GM19193 (cell line): Measurements from ENCODE around the gene PC.
A peak's percentile ranks its signal among the peaks of the same experiment; 100 is the strongest.

Source experiments
- POLR2A ChIP-seq: IDR thresholded peaks from 4 replicates; pipeline ENCODE4 v1.6.1; 2011; ENCODE audit not compliant: insufficient read depth, insufficient read length; ENCODE audit errors: extremely low read depth

PC gene

GRCh38 chr11:66958232-66958955, at the start of gene PC:
Gene PC (minus strand): TSS chr11:66958383. CDS start chr11:66872159, 86,224 bp downstream.
- peak; percentile 34 for TF ChIP-seq POLR2A

- TF ChIP-seq POLR2A, result no peak
These were observed 48.9 kb upstream of the PC start for GRCh38 chr11:67007126-67007525.

- no peak for TF ChIP-seq POLR2A
These were observed 48.1 kb upstream of the PC start for GRCh38 chr11:67006029-67006884.

- no peak for TF ChIP-seq POLR2A
These were observed 44.8 kb upstream of the PC start for GRCh38 chr11:67002921-67003411.

GRCh38 chr11:67002297-67002913, 44.2 kb upstream of the PC start:
- TF ChIP-seq POLR2A, result no peak

- no peak for TF ChIP-seq POLR2A
These were observed 43.1 kb upstream of the PC start for GRCh38 chr11:67001332-67001731.

GRCh38 chr11:66999555-66999954, 41.4 kb upstream of the PC start:
- TF ChIP-seq POLR2A, result no peak

GRCh38 chr11:66996609-66997273, 38.6 kb upstream of the PC start:
- no peak for TF ChIP-seq POLR2A

GRCh38 chr11:66992041-66992440, 33.9 kb upstream of the PC start:
- TF ChIP-seq POLR2A, result no peak

- TF ChIP-seq POLR2A, result no peak
These were observed 29.9 kb upstream of the PC start for GRCh38 chr11:66987924-66988637.

- TF ChIP-seq POLR2A, result no peak
These were observed 29.0 kb upstream of the PC start for GRCh38 chr11:66987158-66987620.

GRCh38 chr11:66986178-66986545, 28.0 kb upstream of the PC start:
- no peak for TF ChIP-seq POLR2A

- no peak for TF ChIP-seq POLR2A
These were observed 27.5 kb upstream of the PC start for GRCh38 chr11:66985508-66986177.
